Retinal pigment epithelial cell (primary cell): Measurements from ENCODE around the gene GNB5.
"Not testable (repeated sequence)": the region's sequence is repeated elsewhere in the genome, so short reads cannot be mapped to it uniquely, and the experiment has no call there.

Experiments
- DNase-seq: peaks from one replicate; pipeline ENCODE4 v3.0.0-alpha.2; 2010; ENCODE audit warnings: low read depth
- H3K4me3 ChIP-seq: 2 replicates; pipeline ENCODE4 v1.5.1; 2011; ENCODE audit warnings: mild to moderate bottlenecking, low read length, control low read depth, moderate library complexity
- TF ChIP-seq, protein P1 (sequence below): conservative IDR thresholded peaks from 2 replicates; pipeline ENCODE4 v1.5.1; 2011; ENCODE audit warnings: low read depth, low read length, control low read depth, inconsistent platforms

GNB5 gene

DNA sequence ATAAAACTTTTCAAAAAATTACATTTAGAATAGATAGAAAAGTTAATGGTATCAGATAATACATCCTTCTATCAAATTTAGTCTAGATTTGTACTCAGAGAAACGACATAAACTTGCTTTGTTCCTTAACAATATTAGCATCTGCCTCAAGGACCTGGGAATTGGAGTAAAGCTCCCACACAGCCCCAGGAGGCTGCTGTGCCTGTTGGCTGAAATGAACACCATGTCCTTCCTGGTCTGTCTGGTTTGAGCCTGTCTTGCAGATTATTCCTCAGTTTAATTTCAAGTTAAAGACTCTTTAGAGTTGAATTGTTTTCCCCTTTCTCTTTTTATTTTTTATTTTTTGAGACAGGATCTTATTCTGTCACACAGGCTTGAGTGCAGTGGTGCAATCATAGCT is 19.4 kb downstream of the GNB5 start:
- no peak overlapping the region for H3K4me3 ChIP-seq
- TF ChIP-seq, protein P1, sequence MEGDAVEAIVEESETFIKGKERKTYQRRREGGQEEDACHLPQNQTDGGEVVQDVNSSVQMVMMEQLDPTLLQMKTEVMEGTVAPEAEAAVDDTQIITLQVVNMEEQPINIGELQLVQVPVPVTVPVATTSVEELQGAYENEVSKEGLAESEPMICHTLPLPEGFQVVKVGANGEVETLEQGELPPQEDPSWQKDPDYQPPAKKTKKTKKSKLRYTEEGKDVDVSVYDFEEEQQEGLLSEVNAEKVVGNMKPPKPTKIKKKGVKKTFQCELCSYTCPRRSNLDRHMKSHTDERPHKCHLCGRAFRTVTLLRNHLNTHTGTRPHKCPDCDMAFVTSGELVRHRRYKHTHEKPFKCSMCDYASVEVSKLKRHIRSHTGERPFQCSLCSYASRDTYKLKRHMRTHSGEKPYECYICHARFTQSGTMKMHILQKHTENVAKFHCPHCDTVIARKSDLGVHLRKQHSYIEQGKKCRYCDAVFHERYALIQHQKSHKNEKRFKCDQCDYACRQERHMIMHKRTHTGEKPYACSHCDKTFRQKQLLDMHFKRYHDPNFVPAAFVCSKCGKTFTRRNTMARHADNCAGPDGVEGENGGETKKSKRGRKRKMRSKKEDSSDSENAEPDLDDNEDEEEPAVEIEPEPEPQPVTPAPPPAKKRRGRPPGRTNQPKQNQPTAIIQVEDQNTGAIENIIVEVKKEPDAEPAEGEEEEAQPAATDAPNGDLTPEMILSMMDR = no peak
- no peak for DNase-seq

DNA sequence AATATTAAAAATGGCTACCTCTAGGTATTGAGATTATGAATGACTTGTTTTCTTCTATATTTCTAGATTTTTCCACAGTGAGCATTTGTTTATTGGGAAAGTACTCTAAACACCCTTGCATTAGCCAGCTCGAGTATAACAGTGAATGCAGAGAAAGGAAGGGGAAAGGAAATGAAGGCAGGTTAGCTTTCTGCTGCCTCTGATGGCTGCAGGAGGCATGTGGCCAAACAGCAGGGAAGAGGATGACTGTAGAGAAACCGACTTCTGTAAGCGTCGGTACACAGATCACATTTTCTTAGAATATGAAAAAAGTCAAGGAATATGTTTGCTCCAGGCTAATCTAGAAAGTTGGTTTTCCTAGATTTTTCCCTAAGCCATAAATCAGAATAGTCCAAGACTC is 19.8 kb downstream of the GNB5 start:
- H3K4me3 ChIP-seq = no peak overlapping the region
- TF ChIP-seq, protein P1 = no peak
- no peak for DNase-seq

DNA sequence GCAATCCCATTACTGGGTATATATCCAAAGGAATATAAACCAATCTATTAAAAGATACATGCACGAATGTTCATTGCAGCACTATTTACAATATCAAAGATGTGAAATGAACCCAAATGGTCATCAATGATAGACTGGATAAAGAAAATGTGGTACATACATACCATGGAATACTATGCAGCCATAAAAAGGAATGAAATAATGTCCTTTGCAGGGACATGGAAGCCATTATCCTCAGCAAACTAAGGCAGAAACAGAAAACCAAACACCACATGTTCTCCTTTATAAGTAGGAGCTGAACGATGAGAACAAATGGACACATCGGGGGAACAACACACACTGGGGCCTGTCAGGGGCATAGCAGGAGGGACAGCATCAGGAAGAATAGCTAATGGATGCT is 21.0 kb downstream of the GNB5 start:
- DNase-seq, H3K4me3 ChIP-seq: not testable (repeated sequence)

DNA sequence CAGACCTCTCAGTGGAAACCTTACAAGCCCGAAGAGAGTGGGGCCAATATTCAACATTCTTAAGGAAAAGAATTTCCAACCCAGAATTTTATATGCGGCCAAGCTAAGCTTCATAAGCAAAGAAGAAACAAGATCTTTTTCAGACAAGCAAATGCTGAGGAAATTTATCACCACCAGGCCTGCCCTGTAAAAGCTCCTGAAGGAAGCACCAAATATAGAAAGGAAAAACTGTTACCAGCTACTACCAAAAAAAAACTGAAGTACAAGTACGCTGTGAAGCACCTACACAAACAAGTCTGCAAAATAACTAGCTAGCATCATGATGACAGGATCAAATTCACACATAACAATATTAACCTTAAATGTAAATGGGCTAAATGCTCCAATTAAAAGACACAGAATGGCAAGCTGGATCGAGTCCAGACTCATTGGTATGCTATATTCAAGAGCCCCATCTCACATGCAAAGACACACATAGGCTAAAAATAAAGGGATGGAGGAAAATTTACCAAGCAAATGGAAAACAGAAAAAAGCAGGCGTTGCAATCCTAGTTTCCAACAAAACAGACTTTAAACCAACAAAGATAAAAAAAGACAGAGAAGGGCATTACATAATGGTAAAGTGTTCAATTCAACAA is 25.6 kb downstream of the GNB5 start:
- H3K4me3 ChIP-seq, DNase-seq: not testable (repeated sequence)

DNA sequence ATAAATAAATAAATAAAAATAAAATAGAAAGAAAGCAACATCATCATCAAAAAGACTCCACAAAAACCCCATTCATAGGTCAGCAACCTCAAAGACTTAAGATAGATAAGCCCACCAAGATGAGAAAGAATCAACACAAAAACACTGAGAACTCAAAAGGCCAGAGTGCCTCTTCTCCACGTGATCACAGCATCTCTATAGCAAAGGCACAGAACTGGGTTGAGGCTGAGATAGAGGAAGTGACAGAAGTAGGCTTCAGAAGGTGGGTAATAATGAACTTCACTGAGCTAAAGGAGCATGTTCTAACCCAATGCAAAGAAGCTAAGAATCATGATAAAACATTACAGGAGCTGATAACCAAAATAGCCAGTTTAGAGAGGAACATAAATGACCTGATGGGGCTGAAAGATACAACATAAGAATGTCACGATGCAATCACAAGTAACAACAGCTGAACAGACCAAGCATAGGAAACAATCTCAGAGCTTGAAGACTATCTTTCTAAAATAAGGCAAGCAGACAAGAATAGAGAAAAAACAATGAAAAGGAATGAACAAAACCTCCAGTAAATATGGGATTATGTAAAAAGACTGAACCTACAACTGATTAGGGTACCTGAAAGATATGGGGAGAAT is 26.4 kb downstream of the GNB5 start:
- TF ChIP-seq, protein P1 = no peak
- no peak overlapping the region for H3K4me3 ChIP-seq
- DNase-seq = no peak

DNA sequence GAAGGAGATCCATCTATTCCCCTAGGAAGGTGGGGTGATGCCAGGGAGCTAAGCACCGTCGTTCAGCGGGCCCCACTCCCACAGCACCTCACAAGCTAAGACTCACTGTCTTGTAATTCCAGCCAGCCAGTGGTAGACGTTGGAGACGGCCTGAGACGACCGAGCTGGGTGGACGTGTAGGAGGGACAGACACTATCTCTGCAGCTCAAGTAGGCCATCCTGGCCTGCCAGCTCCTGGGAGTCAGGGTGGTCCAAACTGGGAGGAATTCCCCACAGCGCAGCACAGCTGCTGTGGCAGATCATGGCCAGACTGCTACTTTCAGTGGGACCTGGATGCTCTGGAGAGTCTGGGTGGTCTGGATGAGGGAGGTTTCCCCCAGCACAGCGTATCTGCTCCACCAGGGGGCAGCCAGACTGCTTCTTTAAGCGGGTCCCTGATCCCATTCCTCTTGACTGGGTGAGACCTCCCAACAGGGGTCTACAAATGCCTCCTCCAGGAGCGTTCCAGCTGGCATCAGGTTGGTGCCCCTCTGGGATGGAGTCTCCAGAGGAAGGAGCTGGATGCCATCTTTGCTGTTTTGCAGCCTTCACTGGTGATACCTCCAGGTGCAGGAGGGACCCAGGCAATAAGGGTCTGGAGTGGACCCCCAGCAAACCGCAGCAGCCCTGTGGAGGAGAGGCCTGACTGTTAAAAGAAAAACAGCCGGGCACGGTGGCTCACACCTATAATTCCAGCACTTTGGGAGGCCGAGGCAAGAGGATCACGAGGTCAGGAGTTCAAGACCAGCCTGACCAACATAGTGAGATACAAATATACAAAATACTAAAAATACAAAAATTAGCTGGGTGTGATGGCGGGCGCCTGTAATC is 27.6 kb downstream of the GNB5 start:
- no peak overlapping the region for H3K4me3 ChIP-seq
- TF ChIP-seq, protein P1 = peak; percentile 38
- DNase-seq = no peak

DNA sequence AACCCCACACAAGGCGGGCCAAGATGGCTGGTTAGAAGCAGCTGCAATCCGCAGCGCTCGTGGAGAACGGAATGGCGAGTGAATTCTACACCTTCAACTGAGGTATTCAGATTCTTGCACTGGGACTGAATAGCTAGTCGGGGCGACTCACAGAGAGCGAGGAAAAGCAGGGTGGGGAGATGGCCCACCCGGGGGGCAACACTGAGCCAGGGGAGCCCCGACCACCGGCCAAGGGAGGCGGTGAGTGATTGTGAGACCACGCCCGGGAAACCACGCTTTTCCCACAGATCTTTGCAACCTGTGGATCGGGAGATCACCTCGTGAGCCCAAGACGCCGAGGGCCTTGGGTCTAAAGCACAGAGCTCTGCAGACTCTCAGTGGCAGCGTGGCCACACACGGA is 28.3 kb downstream of the GNB5 start:
- TF ChIP-seq, protein P1 = no peak
- DNase-seq = no peak
- H3K4me3 ChIP-seq = no peak overlapping the region

DNA sequence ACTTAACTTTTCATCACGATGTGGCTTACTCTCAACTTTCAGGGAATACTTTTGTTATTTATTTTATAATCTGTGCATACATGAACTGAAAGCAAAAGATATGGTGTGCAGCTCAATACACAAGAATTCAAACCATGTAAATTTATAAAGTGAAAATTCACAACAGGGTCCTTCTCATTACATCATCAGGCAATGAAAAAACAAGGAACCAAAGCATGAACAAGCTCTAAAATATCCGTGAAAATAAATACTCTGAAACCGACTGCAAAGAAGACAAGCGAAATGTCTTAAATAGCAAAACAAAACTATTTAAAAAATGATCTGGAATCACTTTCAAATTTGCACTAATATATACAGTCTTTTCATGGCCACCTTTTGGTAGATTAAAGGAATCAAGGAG is 28.9 kb downstream of the GNB5 start:
- TF ChIP-seq, protein P1 = no peak
- DNase-seq = no peak
- H3K4me3 ChIP-seq = no peak overlapping the region
